Mammary epithelial cell (primary cell): ENCODE results near the gene RRAGB.

Experiments
- CTCF ChIP-seq, 2 donors: IDR thresholded peaks in 1 of 2; conservative IDR thresholded peaks in 1 of 2; 2 replicates each; pipeline ENCODE4 v1.5.1; 2011 to 2012; ENCODE audit warnings: inconsistent platforms in 2 of 2, low read length in 2 of 2, mild to moderate bottlenecking in 2 of 2, control low read depth in 1 of 2, low read depth in 1 of 2; ENCODE audit not compliant: insufficient read depth in 1 of 2; ENCODE audit errors: extremely low read depth in 1 of 2
- EZH2 ChIP-seq: IDR thresholded peaks from 2 replicates; pipeline ENCODE4 v1.6.1; 2012; ENCODE audit warnings: low read length, inconsistent platforms, borderline replicate concordance

- TF ChIP-seq EZH2 (no peak), CTCF (conservative IDR thresholded peaks at IDR 0.05 in 1 of 2, IDR thresholded peaks at IDR 0.05 in 1 of 2; ENCODE audit: extremely low read depth in 1 of 2, insufficient read depth in 1 of 2, low read depth in 1 of 2, low read length in 2 of 2) (no peak)
These were observed 22.1 kb upstream of the RRAGB start for GRCh38 chrX:55695227-55696018.
